A549 (cell line): ENCODE measurements around the gene CDHR5.

Source experiments
- CEBPB ChIP-seq, 2 experiments: fragments of >200 bp in 1 of 2; sonication (Bioruptor Twin) in 1 of 2; formaldehyde crosslinking in 1 of 2; IDR thresholded peaks; 2 replicates each; pipeline ENCODE4 v1.6.1; 2012 to 2016
- CTCF ChIP-seq: fragments of >200 bp; sonication (Bioruptor Twin); formaldehyde crosslinking; IDR thresholded peaks from 3 replicates; pipeline ENCODE4 v1.5.1; 2016
- ELK1 ChIP-seq: fragments of 150-350 bp; IDR thresholded peaks from 2 replicates; pipeline ENCODE4 v1.6.1; 2014; ENCODE audit warnings: low read depth, mild to moderate bottlenecking, low read length
- EP300 ChIP-seq, 2 experiments: fragments of >200 bp; sonication (Bioruptor Twin); formaldehyde crosslinking; IDR thresholded peaks; 2 replicates in 1 of 2; 3 replicates in 1 of 2; pipeline ENCODE4 v1.6.1; 2016 to 2017
- MAFK ChIP-seq: fragments of 450-650 bp; IDR thresholded peaks from 2 replicates; pipeline ENCODE4 v1.6.1; 2014; ENCODE audit not compliant: partially characterized antibody
- NR3C1 ChIP-seq: fragments of >200 bp; sonication (Bioruptor Twin); formaldehyde crosslinking; IDR thresholded peaks from 3 replicates; pipeline ENCODE4 v1.6.1; 2017
- POLR2AphosphoS2 ChIP-seq: conservative IDR thresholded peaks from 2 replicates; pipeline ENCODE4 v1.6.1; 2012; ENCODE audit warnings: low read length, improper control_type of control experiment, inconsistent platforms
- TF ChIP-seq, protein P1 (sequence below): fragments of 200-600 bp; sonication (generic); IDR thresholded peaks from 2 replicates; pipeline ENCODE4 v1.6.1; 2016; ENCODE audit warnings: antibody characterized with exemption, mild to moderate bottlenecking, moderate library complexity

- TF ChIP-seq EP300 (IDR thresholded peaks at IDR 0.05) (no peak), CTCF (no peak), POLR2AphosphoS2 (no peak), ELK1 (no peak), CEBPB (IDR thresholded peaks at IDR 0.05) (no peak), NR3C1 (no peak), MAFK (no peak)
- TF ChIP-seq, protein P1, sequence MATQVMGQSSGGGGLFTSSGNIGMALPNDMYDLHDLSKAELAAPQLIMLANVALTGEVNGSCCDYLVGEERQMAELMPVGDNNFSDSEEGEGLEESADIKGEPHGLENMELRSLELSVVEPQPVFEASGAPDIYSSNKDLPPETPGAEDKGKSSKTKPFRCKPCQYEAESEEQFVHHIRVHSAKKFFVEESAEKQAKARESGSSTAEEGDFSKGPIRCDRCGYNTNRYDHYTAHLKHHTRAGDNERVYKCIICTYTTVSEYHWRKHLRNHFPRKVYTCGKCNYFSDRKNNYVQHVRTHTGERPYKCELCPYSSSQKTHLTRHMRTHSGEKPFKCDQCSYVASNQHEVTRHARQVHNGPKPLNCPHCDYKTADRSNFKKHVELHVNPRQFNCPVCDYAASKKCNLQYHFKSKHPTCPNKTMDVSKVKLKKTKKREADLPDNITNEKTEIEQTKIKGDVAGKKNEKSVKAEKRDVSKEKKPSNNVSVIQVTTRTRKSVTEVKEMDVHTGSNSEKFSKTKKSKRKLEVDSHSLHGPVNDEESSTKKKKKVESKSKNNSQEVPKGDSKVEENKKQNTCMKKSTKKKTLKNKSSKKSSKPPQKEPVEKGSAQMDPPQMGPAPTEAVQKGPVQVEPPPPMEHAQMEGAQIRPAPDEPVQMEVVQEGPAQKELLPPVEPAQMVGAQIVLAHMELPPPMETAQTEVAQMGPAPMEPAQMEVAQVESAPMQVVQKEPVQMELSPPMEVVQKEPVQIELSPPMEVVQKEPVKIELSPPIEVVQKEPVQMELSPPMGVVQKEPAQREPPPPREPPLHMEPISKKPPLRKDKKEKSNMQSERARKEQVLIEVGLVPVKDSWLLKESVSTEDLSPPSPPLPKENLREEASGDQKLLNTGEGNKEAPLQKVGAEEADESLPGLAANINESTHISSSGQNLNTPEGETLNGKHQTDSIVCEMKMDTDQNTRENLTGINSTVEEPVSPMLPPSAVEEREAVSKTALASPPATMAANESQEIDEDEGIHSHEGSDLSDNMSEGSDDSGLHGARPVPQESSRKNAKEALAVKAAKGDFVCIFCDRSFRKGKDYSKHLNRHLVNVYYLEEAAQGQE, result no peak
These were observed 41.0 kb upstream of the CDHR5 start for GRCh38 chr11:665704-666281.
